ENCODE data around the gene WDR45.

DNA sequence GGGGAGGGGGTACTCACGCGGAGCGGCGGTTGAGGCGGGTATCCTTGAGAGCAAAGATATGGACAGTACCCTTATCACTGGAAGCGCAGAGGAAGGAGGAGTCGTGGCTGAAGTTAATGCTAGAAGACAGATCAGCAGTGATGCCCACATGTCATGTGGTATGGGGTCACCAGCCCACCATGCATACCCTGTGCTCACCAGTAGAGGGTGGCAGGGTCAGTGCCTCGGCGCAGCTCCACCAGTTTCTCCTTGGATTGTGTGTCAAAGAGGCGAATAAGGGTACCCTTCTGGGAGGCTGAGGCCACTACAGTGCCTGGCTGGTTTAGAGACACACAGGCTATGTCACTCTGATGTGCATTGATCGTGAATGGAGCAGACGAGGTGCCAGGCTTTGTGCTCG lies 4.3 kb downstream of the WDR45 start:
- TF ChIP-seq, protein P1, sequence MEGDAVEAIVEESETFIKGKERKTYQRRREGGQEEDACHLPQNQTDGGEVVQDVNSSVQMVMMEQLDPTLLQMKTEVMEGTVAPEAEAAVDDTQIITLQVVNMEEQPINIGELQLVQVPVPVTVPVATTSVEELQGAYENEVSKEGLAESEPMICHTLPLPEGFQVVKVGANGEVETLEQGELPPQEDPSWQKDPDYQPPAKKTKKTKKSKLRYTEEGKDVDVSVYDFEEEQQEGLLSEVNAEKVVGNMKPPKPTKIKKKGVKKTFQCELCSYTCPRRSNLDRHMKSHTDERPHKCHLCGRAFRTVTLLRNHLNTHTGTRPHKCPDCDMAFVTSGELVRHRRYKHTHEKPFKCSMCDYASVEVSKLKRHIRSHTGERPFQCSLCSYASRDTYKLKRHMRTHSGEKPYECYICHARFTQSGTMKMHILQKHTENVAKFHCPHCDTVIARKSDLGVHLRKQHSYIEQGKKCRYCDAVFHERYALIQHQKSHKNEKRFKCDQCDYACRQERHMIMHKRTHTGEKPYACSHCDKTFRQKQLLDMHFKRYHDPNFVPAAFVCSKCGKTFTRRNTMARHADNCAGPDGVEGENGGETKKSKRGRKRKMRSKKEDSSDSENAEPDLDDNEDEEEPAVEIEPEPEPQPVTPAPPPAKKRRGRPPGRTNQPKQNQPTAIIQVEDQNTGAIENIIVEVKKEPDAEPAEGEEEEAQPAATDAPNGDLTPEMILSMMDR (IDR thresholded peaks at IDR 0.05): no peak
- TF ChIP-seq EP300 (IDR thresholded peaks at IDR 0.05): no peak
